ENCODE data around the gene SDR42E2. TPM values are rescaled to one million over a fixed set of nuclear protein-coding genes. Genes with fewer than 3 reads are reported as not detected.

SDR42E2 gene
- total and polyA plus RNA-seq, 2 of the 4 experiments (the other 2 are of a cell fraction): not detected

GRCh38 chr16:22130528-22130927 lies 31.8 kb upstream of the SDR42E2 start:
- intact Hi-C loops (cut with micrococcal nuclease) (no loop called here), in situ Hi-C loops (cut with MboI; ENCODE audit: low sequenced_read_pairs) (no loop called here), dilution Hi-C loops (cut with HindIII; ENCODE audit: low sequenced_read_pairs, unreplicated experiment) (no loop called here)
- H3K4me1 ChIP-seq (ENCODE audit: control insufficient read depth, insufficient read depth, low read length): no peaks in the 10 kb centered on the region
- CTCF ChIA-PET: no interaction called here
- no peak overlapping the region for H3K4me3 ChIP-seq (ENCODE audit: insufficient read depth, low read depth, low read length)
- H3K23ac ChIP-seq (ENCODE audit: low read depth, low read length): no peak overlapping the region
- no peak overlapping the region for H2AK9ac ChIP-seq (replicated peaks; ENCODE audit: low read depth, low read length, poor library complexity)
- H2AK5ac ChIP-seq (ENCODE audit: low read depth, low read length): no peak overlapping the region
- no peak overlapping the region for H3K56ac ChIP-seq (ENCODE audit: extremely low read depth, insufficient read depth, low read length)
- no peak overlapping the region for H3K14ac ChIP-seq (replicated peaks; ENCODE audit: low read depth, low read length)
- TF ChIP-seq FOS (IDR thresholded peaks at IDR 0.05; ENCODE audit: low read depth, low read length) (no peak), ELK1 (IDR thresholded peaks at IDR 0.05; ENCODE audit: borderline replicate concordance, low read depth, low read length) (no peak), USF2 (IDR thresholded peaks at IDR 0.05; ENCODE audit: low read depth, low read length) (no peak), BHLHE40 (IDR thresholded peaks at IDR 0.05; ENCODE audit: low read depth, low read length) (no peak), CEBPB (IDR thresholded peaks at IDR 0.05; ENCODE audit: low read depth, low read length) (no peak), NFE2L2 (IDR thresholded peaks at IDR 0.05; ENCODE audit: low read depth, low read length) (no peak), MAFK (IDR thresholded peaks at IDR 0.05; ENCODE audit: low read depth, low read length) (no peak), POLR2A (IDR thresholded peaks at IDR 0.05; ENCODE audit: low read depth, low read length) (no peak), MXI1 (IDR thresholded peaks at IDR 0.05; ENCODE audit: borderline replicate concordance, low read depth, low read length) (no peak), CHD1 (IDR thresholded peaks at IDR 0.05; ENCODE audit: low read depth, low read length) (no peak)
- H2BK120ac ChIP-seq (ENCODE audit: low read depth, low read length): no peak overlapping the region
- H3K27me3 ChIP-seq (ENCODE audit: control insufficient read depth, insufficient read depth, low read length): peaks cover 7% of the 10 kb centered on the region
- H4K8ac ChIP-seq (ENCODE audit: low read depth in 2 of 2, low read length in 2 of 2): no peak overlapping the region
- H4K5ac ChIP-seq (ENCODE audit: low read depth, low read length): no peak overlapping the region
- no peaks in the 10 kb centered on the region for H3K9me1 ChIP-seq (ENCODE audit: insufficient read depth, low read length)
- H2BK5ac ChIP-seq (ENCODE audit: low read depth, low read length, poor library complexity, severe bottlenecking): no peak overlapping the region
- H3K9me3 ChIP-seq (ENCODE audit: control insufficient read depth, insufficient read depth, low read length): no peaks in the 10 kb centered on the region
- H3K18ac ChIP-seq (ENCODE audit: low read depth, low read length): no peak overlapping the region
- ATAC-seq (ENCODE audit: low read depth) (no peak), DNase-seq (no peak)
- no peak overlapping the region for H2BK15ac ChIP-seq (ENCODE audit: low read depth, low read length)
- H2BK20ac ChIP-seq (ENCODE audit: low read depth, low read length): no peak overlapping the region
- POLR2A ChIA-PET (ENCODE audit: unreplicated experiment): no interaction called here
- no TSS peak for BruUV-seq (replicated peaks)
- no peak overlapping the region for H3K27ac ChIP-seq (ENCODE audit: insufficient read depth, low read length)
- no peak overlapping the region for H4K91ac ChIP-seq (ENCODE audit: insufficient read depth, low read depth, low read length)
- no peaks in the 10 kb centered on the region for H3K79me1 ChIP-seq (ENCODE audit: low read depth in 1 of 2, low read length in 2 of 2)
- no peaks in the 10 kb centered on the region for H4K20me1 ChIP-seq (ENCODE audit: insufficient read depth, low read length)
- H3K36me3 ChIP-seq (ENCODE audit: control insufficient read depth, insufficient read depth, low read length): no peaks in the 10 kb centered on the region
- no peak overlapping the region for H3K4me2 ChIP-seq (ENCODE audit: low read depth, low read length)
- no peak overlapping the region for H3K9ac ChIP-seq (ENCODE audit: low read depth, low read length)
- H3K4ac ChIP-seq (ENCODE audit: low read depth, low read length): no peak overlapping the region
- H2AFZ ChIP-seq (replicated peaks; ENCODE audit: low read length, poor library complexity): no peak overlapping the region

Measured in IMR-90 (cell line).